HEK293T (cell line): ENCODE data around the gene FRMD5.

Experiments
- HDGF ChIP-seq: fragments of 450-650 bp; IDR thresholded peaks from 2 replicates; pipeline ENCODE4 v1.6.1; 2017; ENCODE audit warnings: antibody characterized with exemption, borderline replicate concordance
- SP1 ChIP-seq: fragments of 450-650 bp; IDR thresholded peaks from 2 replicates; pipeline ENCODE4 v1.6.1; 2017

- no peak for TF ChIP-seq SP1
- no peak for TF ChIP-seq HDGF
These were observed 93.8 kb downstream of the FRMD5 start for GRCh38 chr15:44101286-44101685.
